HG03039 (cell line): ENCODE measurements around the gene LIN7B.

Source experiments
- ATAC-seq: cut with Tn5 transposase; IDR thresholded peaks from one replicate; pipeline ENCODE4 v1.9.1; 2021; ENCODE audit warnings: mild to moderate bottlenecking, moderate library complexity; ENCODE audit not compliant: unreplicated experiment

The LIN7B gene

GRCh38 chr19:49094505-49095482, 19.4 kb upstream of the LIN7B start:
- ATAC-seq: no peak

GRCh38 chr19:49097453-49098288, 16.5 kb upstream of the LIN7B start:
- no peak for ATAC-seq

DNA sequence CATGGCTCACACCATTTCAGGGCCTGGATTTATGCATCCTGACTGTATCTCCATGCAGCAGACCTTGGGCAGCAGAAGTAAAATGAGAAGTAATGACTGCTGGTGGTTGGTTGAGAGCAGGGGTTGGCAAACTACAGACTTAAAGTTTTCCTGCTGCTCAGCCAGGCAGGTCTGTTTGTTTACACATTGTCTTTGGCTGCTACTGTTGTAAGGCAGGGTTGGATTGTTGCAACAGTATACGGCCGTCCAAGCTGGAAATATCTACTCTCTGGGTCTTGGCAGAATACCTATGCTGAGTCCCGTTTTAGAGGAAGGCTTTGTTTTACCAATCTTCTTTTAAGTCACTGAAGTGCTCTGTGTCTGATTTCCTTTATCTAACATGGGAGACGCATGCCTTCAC, 15.4 kb upstream of the LIN7B start:
- no peak for ATAC-seq

- no peak for ATAC-seq
Measured at GRCh38 chr19:49101160-49101559, 13.0 kb upstream of the LIN7B start.

DNA sequence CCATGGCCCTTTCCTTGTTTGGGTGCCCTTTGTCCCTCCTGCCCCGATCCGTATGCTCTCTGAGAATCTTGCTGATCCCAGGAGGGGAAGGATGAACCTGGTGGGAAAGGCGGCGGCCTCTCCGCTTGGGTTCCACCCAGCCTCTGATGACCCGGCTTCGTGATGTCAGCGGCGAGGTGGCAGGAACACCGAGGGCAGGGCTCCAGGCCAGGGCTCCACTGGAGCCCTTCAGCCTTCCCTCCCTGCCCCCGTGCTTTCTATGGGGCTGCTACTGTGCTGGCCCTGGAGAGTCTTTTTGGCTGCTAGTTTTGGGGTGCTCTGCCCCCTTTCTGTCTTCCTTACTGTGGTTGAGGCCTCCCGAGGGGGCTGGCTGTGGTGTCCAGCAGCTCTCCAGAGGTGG, 11.9 kb upstream of the LIN7B start:
- ATAC-seq: no peak

DNA sequence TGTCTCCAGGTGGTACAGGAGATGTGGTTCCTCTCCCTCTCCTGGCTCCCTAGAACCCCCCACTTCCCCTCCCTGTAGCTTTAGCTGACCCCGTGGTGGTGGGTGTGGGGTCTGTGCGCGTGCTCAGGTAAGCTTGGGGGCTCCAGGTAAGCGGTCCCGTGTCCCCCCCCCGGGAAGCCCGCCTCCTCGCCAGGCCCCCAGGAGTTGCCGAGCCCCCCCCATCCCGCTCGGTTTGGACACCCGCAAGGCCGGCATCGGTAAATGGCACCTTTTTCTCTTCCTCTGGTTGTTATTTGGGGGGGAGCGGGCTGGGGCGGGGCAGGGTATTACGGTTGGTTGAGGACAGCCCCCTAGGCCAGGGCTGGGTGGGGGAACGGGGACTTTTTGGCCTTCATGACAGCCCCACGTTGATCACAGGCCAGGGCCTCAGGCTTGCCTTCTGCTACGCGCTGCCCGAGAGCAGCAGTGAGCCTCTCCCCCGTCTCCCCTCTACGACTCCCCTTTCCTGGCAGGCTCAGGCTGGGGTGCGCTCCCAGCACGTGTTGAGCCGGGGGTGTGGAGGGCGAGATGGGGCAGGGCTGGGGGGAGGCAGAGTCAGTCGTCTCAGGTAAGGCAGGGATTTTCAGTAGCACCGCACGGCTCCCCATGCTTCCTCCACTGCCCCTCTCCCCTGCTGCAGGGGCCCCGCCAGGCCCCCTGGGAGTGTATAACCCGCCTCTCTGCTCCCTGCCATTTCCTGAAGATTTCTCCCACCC, 10.7 kb upstream of the LIN7B start:
- ATAC-seq: no peak

- ATAC-seq: no peak
Measured at GRCh38 chr19:49104229-49104864, 9.8 kb upstream of the LIN7B start.

DNA sequence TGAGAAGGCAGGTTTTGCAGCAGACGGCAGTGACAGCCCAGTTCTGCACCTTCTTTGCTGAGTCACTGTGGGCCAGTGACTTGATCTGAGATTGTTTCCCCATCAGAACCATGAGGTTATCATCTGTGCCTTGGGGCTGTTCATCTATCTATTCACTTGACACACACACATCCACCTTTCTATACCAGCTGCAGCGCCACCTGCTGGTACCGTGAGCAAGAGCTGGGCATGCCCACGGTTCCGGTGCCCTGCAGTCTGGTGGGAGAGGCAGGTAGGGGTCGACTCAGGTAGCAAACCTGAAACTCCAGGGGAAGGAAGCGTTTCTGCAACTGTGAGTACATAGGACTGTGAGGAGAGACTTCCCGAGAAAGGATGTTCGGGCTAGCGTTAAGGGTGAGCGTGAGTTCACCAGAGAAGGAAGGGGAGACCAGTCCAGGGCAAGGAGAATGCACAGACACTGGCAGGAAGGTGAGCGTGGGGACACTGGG, 7.5 kb upstream of the LIN7B start:
- ATAC-seq: no peak

DNA sequence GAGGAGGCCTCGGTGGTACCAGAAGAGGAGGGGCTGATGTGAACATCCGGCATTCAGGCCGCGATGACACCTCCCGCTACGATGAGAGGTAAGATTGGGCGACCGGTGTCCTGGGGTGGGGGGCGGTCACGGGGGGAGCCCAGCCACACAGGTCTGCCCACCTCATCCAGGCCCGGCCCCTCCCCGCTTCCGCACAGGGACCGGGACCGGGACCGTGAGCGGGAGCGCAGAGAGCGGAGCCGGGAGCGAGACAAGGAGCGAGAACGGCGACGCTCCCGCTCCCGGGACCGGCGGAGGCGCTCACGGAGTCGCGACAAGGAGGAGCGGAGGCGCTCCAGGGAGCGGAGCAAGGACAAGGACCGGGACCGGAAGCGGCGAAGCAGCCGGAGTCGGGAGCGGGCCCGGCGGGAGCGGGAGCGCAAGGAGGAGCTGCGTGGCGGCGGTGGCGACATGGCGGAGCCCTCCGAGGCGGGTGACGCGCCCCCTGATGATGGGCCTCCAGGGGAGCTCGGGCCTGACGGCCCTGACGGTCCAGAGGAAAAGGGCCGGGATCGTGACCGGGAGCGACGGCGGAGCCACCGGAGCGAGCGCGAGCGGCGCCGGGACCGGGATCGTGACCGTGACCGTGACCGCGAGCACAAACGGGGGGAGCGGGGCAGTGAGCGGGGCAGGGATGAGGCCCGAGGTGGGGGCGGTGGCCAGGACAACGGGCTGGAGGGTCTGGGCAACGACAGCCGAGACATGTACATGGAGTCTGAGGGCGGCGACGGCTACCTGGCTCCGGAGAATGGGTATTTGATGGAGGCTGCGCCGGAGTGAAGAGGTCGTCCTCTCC, 6.3 kb upstream of the LIN7B start:
- no peak for ATAC-seq

GRCh38 chr19:49109051-49109450, 5.1 kb upstream of the LIN7B start:
- no peak for ATAC-seq

GRCh38 chr19:49109569-49110233, 4.5 kb upstream of the LIN7B start:
- ATAC-seq: no peak

GRCh38 chr19:49110567-49110966, 3.6 kb upstream of the LIN7B start:
- no peak for ATAC-seq

DNA sequence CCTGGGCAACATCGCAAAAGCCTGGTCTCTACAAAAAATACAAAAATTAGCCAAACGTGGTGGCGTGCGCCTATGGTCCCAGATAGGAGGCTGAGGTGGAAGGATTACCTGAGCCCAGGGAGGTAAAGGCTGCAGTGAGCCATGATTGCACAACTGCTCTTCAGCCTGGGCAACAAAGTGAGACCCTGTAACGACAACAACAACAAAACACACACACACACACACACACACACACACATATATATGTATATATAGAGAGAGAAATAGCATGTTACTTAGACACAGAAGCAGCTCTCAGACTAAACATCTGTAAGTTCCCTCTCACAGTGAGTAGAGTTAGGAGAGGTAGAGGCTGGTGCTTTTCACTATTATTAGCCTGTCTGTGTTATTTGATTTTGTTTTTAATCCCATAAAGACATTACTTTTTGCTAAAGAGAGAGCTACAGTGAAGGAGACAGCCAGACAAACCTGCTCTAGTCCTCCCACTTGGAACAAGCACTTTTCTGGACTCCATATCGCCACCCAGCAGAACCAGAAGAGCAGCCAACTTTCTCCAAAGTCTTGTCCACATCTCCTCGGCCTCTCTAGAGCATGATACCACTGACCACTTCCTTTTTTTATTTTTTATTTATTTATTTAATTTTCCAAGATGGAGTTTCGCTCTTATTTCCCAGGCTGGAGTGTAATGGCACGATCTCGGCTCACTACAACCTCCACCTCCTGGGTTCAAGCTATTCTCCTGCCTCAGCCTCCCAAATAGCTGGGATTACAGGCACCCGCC, 2.8 kb upstream of the LIN7B start:
- no peak for ATAC-seq

DNA sequence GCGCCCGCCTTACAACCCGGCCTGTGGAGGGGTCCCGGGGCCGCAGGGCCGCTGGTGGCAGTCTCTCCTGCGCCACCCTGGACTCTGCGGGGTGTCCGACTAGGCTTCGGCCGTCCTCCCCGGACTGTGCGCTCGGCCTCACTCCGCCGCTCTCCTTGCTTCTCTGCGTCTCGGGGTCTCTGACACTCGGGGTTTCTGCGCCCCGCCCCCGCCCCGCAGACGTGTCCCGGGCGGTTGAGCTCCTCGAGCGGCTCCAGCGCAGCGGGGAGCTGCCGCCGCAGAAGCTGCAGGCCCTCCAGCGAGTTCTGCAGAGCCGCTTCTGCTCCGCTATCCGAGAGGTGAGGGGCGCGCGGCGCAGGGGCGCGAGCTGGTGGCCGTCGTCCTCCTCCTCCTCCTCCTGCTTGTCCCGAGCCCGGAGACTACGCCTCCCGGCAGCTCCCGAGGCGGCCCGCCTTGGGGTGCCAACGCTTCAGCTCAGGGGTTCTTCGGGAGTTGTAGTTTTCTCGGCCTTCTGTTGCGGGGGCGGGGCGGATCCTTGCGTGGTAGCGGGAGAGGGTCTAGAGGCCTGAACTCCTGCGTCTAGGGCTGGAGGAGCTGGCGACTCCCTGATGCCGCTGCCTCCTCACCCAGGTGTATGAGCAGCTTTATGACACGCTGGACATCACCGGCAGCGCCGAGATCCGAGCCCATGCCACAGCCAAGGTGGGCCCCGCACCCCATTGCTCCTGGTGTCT, 627 bp downstream of the LIN7B start:
- no peak for ATAC-seq

DNA sequence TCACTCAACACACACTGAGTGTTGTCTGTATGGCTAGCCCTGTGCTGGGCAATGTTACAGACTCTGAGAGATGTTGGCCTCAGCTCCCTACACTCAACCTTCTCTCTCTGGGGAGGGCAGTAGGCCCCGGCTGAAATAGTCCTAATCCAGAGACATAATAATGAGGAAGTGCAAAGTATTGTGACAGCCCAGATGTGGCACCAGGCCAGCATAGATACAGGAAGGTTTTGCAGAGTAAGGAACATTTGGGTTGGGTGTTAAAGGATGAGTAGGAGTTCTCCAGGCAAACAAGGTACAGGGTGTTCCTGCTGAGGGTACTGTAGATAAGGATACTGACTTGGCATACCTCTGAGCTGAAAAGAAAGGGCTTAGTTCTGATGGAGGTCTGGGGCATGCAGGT, 2.4 kb downstream of the LIN7B start:
- no peak for ATAC-seq

GRCh38 chr19:49117677-49118564, 3.8 kb downstream of the LIN7B start:
- ATAC-seq: no peak
